Right lobe of liver (tissue), 6 donors: Measurements from ENCODE around the gene PSD4. TPM values are rescaled to one million over a fixed set of nuclear protein-coding genes. Genes with fewer than 3 reads are reported as not detected.

ENCODE experiments used
- ATAC-seq, 4 donors: fragments of 200-7000 bp; cut with Tn5 transposase; one replicate each; pipeline ENCODE4 v1.9.1; 2020; ENCODE audit warnings: mild to moderate bottlenecking in 4 of 4, moderate library complexity in 4 of 4
- DNase-seq, 3 donors: peaks; one replicate each; pipeline ENCODE4 v3.0.0-alpha.2; 2020
- H3K27ac ChIP-seq, 3 donors: fragments of 200-600 bp; one replicate each; pipeline ENCODE4 v1.8.0; 2022
- H3K27me3 ChIP-seq, 2 donors: fragments of 200-600 bp; one replicate each; pipeline ENCODE4 v1.8.0; 2022
- H3K36me3 ChIP-seq, 4 donors: fragments of 200-600 bp; sonication (generic) in 1 of 4; one replicate each; pipeline versions ENCODE4 v1.5.1 to v1.8.0; 2017 to 2022; ENCODE audit warnings: control low read depth in 1 of 4
- H3K4me1 ChIP-seq, 4 donors: fragments of 200-600 bp; sonication (generic) in 1 of 4; one replicate each; pipeline versions ENCODE4 v1.5.1 to v1.8.0; 2017 to 2022; ENCODE audit warnings: control low read depth in 1 of 4
- H3K4me3 ChIP-seq, 3 donors: fragments of 200-600 bp; one replicate each; pipeline ENCODE4 v1.8.0; 2022
- H3K9me3 ChIP-seq, 4 donors: fragments of 200-600 bp; sonication (generic) in 1 of 4; one replicate each; pipeline versions ENCODE4 v1.5.1 to v1.8.0; 2017 to 2022; ENCODE audit warnings: control low read depth in 1 of 4
- POLR2A ChIP-seq: fragments of 450-650 bp; IDR thresholded peaks from one replicate; pipeline ENCODE4 v1.6.1; 2017; ENCODE audit warnings: antibody characterized with exemption, mild to moderate bottlenecking
- WGBS: methylation state at CpG from one replicate; pipeline ENCODE4 v1.1.6; 2018; ENCODE audit warnings: low coverage, low lambda C conversion rate; ENCODE audit not compliant: insufficient coverage; ENCODE audit errors: missing lambda C conversion rate; 5-methylcytosine and 5-hydroxymethylcytosine counted together
- intact Hi-C, 2 donors: fragments of 100-400 bp; cut with DNase I; formaldehyde crosslinking; loops; one replicate each; pipeline versions ENCODE4 v1.11.2 to v1.14.1; 2022
- total RNA-seq, 6 experiments: library from RNA; depleted of rRNA in 2 of 6; stranded (reverse); fragments of >200 nt in 2 of 6; fragmentation: NEBNext Ultra II Directional in 3 of 6; extraction: Animal tissue kit (Norgen Biotek cat#: 25700) in 3 of 6; gene quantifications; one replicate each; pipeline versions ENCODE4 v1.1.0 to v1.2.4, GENCODE V29; 2016 to 2023
- TF ChIP-seq, protein P1 (sequence below), 4 donors: fragments of 200-600 bp in 3 of 4; fragments of 450-650 bp in 1 of 4; IDR thresholded peaks; one replicate each; pipeline versions ENCODE4 v1.5.1 to v1.8.0; 2016 to 2022; ENCODE audit warnings: antibody characterized with exemption in 4 of 4, mild to moderate bottlenecking in 2 of 4
- donor health status: DM: no; HTN: yes; CAD: no.
- donor health status: DM: no; HTN: no; CAD: no.
- donor health status: DM: no; HTN: no; CAD: no.
- donor health status: DM: no; HTN: yes; CAD: no.
- donor health status: DM: no; HTN: yes; CAD: no.

PSD4 gene
- total RNA-seq, 6 experiments from 2014 or later: 38.0 to 77.8 (median 58.7) TPM

DNA sequence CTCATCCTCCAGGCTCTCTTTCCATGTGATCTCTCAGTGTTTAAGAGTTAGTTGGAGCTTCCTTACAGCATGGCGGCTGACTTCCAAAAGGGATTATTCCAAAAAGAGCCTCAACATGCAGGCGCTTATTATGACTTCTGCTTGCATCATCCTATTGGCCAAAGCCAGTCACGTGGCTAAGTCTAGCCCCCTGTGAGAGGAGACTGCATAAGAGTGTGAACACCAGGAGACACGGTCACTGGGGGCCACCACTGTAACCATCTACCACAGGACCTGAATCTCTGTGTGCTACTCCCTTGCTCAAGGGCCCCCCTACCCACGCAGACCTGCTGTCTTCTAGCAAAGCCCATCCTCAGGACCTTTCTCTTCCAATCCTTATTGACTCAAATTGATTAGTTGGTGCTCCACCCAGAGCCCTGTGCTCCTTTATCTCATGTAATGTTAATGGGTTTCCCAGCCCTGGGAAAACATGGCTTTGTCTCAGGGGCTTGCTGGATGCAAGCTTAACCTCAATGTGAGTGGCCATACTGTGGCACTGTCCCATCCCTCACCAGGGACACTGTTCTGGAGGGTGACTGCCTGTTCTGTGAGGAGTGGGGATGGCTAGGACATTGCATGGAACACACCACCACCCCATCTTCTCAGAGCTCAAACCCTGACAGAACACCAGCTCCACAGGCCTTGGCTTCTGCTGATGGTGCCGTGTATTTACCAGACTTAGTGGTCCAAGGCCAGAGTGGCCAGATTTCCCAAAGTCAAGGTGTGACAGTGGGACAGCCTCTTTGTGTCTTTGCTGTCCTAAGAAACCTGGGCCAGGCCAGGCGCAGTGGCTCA is 42.2 kb upstream of the PSD4 start:
- ATAC-seq (peak in 2 of 4 donors; percentile 2 to 6), DNase-seq (peak in 1 of 3 donors; percentile 36)
- Histone ChIP-seq H3K9me3 (no peaks in the 10 kb centered on the region), H3K4me3 (no peak overlapping the region), H3K4me1 (peaks cover 0 to 18% (median 5%) of the 10 kb centered on the region in 4 donors), H3K36me3 (peaks cover 0 to 47% (median 18%) of the 10 kb centered on the region in 4 donors), H3K27ac (no peak overlapping the region), H3K27me3 (no peaks in the 10 kb centered on the region)
- peak; percentile 36 for TF ChIP-seq POLR2A
- TF ChIP-seq, protein P1, sequence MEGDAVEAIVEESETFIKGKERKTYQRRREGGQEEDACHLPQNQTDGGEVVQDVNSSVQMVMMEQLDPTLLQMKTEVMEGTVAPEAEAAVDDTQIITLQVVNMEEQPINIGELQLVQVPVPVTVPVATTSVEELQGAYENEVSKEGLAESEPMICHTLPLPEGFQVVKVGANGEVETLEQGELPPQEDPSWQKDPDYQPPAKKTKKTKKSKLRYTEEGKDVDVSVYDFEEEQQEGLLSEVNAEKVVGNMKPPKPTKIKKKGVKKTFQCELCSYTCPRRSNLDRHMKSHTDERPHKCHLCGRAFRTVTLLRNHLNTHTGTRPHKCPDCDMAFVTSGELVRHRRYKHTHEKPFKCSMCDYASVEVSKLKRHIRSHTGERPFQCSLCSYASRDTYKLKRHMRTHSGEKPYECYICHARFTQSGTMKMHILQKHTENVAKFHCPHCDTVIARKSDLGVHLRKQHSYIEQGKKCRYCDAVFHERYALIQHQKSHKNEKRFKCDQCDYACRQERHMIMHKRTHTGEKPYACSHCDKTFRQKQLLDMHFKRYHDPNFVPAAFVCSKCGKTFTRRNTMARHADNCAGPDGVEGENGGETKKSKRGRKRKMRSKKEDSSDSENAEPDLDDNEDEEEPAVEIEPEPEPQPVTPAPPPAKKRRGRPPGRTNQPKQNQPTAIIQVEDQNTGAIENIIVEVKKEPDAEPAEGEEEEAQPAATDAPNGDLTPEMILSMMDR (IDR thresholded peaks at IDR 0.05): no peak
- intact Hi-C loops: loop anchor here (5.0 to 10.0 kb wide), 3 partner anchors 47 to 63 kb away; no protein-coding TSS in a partner anchor
- WGBS: 50% methylated on average over 2 of the region's 7 CpGs

DNA sequence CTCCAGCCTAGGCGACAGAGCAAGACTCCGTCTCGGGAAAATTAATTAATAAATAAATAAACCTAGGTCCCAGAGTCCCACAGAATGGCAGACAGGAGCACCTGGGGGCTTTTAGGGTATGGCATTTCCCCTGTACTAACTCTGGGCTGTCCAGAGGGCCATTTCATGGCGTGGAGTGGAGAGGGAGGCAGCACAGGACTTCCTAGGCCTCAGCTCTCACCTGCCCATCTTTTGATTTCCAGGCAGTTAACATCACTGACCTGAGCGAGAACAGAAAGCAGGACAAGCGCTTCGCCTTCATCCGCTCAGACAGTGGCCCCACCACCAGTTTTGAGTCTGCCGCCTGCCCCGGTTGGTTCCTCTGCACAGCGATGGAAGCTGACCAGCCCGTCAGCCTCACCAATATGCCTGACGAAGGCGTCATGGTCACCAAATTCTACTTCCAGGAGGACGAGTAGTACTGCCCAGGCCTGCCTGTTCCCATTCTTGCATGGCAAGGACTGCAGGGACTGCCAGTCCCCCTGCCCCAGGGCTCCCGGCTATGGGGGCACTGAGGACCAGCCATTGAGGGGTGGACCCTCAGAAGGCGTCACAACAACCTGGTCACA is 41.3 kb upstream of the PSD4 start:
- intact Hi-C loops: loop anchor here (5.0 to 10.0 kb wide), 3 partner anchors 48 to 62 kb away; no protein-coding TSS in a partner anchor
- DNase-seq (no peak), ATAC-seq (peak in 2 of 4 donors; percentile 5 to 26)
- peaks cover 0 to 18% (median 5%) of the 10 kb centered on the region in 4 donors for H3K4me1 ChIP-seq
- 95% methylated on average over 15 of the region's 17 CpGs for WGBS
- H3K27ac ChIP-seq: no peak overlapping the region
- no peak for TF ChIP-seq POLR2A
- TF ChIP-seq, protein P1 (IDR thresholded peaks at IDR 0.05): no peak
- no peak overlapping the region for H3K4me3 ChIP-seq
- H3K27me3 ChIP-seq: no peaks in the 10 kb centered on the region
- no peaks in the 10 kb centered on the region for H3K9me3 ChIP-seq
- peaks cover 0 to 47% (median 18%) of the 10 kb centered on the region in 4 donors for H3K36me3 ChIP-seq

DNA sequence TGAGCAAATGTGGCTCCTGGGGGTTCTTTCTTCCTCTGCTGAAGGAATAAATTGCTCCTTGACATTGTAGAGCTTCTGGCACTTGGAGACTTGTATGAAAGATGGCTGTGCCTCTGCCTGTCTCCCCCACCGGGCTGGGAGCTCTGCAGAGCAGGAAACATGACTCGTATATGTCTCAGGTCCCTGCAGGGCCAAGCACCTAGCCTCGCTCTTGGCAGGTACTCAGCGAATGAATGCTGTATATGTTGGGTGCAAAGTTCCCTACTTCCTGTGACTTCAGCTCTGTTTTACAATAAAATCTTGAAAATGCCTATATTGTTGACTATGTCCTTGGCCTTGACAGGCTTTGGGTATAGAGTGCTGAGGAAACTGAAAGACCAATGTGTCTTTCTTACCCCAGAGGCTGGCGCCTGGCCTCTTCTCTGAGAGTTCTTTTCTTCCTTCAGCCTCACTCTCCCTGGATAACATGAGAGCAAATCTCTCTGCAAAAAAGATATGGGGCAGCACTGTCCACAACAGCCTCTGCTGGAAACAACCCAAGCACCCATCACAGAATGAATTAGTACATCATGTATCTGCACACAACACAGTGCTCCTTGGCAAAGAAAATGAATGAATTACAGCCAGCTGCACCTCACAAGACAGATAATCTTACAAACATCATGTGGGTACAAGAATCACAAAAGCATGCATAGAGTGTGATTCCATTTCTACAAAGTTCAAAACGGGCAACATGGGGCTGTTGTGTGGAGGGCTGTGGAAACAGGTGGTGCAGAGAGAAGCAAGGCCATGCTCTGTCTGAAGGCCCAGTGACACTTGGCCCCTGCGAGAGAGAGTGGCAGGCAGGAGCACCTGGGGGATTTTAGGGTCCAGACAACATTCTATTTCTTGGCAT is 39.8 kb upstream of the PSD4 start:
- Histone ChIP-seq H3K36me3 (peaks cover 0 to 47% (median 18%) of the 10 kb centered on the region in 4 donors), H3K27me3 (no peaks in the 10 kb centered on the region), H3K4me3 (no peak overlapping the region), H3K27ac (no peak overlapping the region), H3K4me1 (peaks cover 0 to 13% (median 4%) of the 10 kb centered on the region in 4 donors), H3K9me3 (no peaks in the 10 kb centered on the region)
- peak; percentile 22 for TF ChIP-seq POLR2A
- TF ChIP-seq, protein P1 (IDR thresholded peaks at IDR 0.05): no peak
- intact Hi-C loops: loop anchor here (5.0 to 10.0 kb wide), 3 partner anchors 49 to 61 kb away; no protein-coding TSS in a partner anchor
- no peak for DNase-seq
- ATAC-seq: no peak
- WGBS: 53% methylated on average over 6 of the region's 7 CpGs

DNA sequence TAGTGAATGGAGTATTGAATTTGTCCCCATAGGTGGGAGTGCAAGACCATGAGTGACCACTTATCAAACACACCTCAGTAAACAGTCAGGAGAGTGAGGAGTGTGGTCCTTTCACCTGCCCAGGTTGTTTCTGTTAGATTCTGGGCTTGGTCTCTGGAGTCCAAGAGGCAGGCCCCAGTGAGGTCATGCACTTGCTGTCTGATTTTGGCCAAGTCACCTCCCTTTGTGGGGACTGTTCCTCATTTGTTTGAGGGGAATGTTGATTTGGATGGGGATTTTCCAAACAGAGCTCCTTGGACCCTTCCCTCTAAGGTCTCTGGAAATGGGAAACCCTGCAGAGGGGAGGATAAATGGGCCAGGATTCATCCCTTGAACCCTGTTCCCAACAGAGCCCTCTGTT is 39.1 kb upstream of the PSD4 start:
- intact Hi-C loops: loop anchor here (5.0 to 10.0 kb wide), 4 partner anchors 50 to 63 kb away; no protein-coding TSS in a partner anchor
- H3K27ac ChIP-seq: no peak overlapping the region
- peaks cover 0 to 42% (median 18%) of the 10 kb centered on the region in 4 donors for H3K36me3 ChIP-seq
- ATAC-seq: no peak
- no peak overlapping the region for H3K4me3 ChIP-seq
- no peak for DNase-seq
- peaks cover 0 to 5% (median 0%) of the 10 kb centered on the region in 4 donors for H3K4me1 ChIP-seq
- H3K9me3 ChIP-seq: no peaks in the 10 kb centered on the region
- H3K27me3 ChIP-seq: no peaks in the 10 kb centered on the region
- TF ChIP-seq, protein P1 (IDR thresholded peaks at IDR 0.05): no peak
- TF ChIP-seq POLR2A: no peak
